OCI-LY3 (cell line): ENCODE data around the gene PKP4.

Experiments used
- EZH2phosphoT487 ChIP-seq: fragments of 200-600 bp; shearing (Covaris generic); IDR thresholded peaks from 2 replicates; pipeline ENCODE4 v1.6.1; 2018; ENCODE audit warnings: antibody characterized with exemption, mixed run types, low read depth
- TF ChIP-seq, protein P1 (sequence below): fragments of 200-600, 300-600 bp; sonication (generic); IDR thresholded peaks from 2 replicates; pipeline ENCODE4 v1.5.1; 2014; ENCODE audit warnings: antibody characterized with exemption, low read length, low read depth

GRCh38 chr2:158513841-158514240 is 57.1 kb downstream of the PKP4 start:
- TF ChIP-seq, protein P1, sequence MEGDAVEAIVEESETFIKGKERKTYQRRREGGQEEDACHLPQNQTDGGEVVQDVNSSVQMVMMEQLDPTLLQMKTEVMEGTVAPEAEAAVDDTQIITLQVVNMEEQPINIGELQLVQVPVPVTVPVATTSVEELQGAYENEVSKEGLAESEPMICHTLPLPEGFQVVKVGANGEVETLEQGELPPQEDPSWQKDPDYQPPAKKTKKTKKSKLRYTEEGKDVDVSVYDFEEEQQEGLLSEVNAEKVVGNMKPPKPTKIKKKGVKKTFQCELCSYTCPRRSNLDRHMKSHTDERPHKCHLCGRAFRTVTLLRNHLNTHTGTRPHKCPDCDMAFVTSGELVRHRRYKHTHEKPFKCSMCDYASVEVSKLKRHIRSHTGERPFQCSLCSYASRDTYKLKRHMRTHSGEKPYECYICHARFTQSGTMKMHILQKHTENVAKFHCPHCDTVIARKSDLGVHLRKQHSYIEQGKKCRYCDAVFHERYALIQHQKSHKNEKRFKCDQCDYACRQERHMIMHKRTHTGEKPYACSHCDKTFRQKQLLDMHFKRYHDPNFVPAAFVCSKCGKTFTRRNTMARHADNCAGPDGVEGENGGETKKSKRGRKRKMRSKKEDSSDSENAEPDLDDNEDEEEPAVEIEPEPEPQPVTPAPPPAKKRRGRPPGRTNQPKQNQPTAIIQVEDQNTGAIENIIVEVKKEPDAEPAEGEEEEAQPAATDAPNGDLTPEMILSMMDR: no peak
- TF ChIP-seq EZH2phosphoT487: no peak
